K562 (cell line): ENCODE results near the gene NCOA1. TPM values are rescaled to one million over a fixed set of nuclear protein-coding genes. Genes with fewer than 3 reads are reported as not detected.

Experiments
- ATAC-seq: fragments of 200-7000 bp; cut with Tn5 transposase; 3 replicates; pipeline ENCODE4 v1.9.1; 2020; ENCODE audit warnings: moderate library complexity
- BruUV-seq: library from RNA; stranded (reverse); fragments of 400-500 nt; replicated peaks from 2 replicates; lab custom pipeline; 2021; lab: Mats Ljungman, UMichigan
- CTCF ChIA-PET: fragments of 300-600 bp; formaldehyde crosslinking; extraction: SDS; loops from one replicate; lab custom pipeline; 2021; ENCODE audit warnings: low intra/inter-chr PET ratio; lab: Yijun Ruan, JAX
- POLR2A ChIA-PET: fragments of 300-600, 350-650 bp; sonication (Branson Sonifier 250); formaldehyde crosslinking; extraction: SDS; loops from one replicate; lab custom pipeline; 2021; ENCODE audit warnings: antibody characterized with exemption, inconsistent platforms; lab: Yijun Ruan, JAX
- DNase-seq, 4 experiments: peaks; one replicate each; pipeline versions ENCODE4 v3.0.0 to v3.0.0-alpha.2; 2011 to 2018; ENCODE audit warnings: low spot score in 3 of 4, mixed read lengths in 3 of 4; ENCODE audit errors: extremely low read depth in 1 of 4
- FAIRE-seq: peaks from 2 replicates; lab custom pipeline; 2011; peaks lifted over from hg19 to GRCh38; lab: Jason Lieb, UNC
- H2AFZ ChIP-seq: 2 replicates; pipeline ENCODE4 v1.6.0; 2011; ENCODE audit warnings: low read depth, low read length, control low read depth, inconsistent platforms
- H3K27ac ChIP-seq: fragments of 200-600 bp; 3 replicates; pipeline ENCODE4 v1.8.0; 2011; ENCODE audit warnings: low read depth, mild to moderate bottlenecking, control low read depth, inconsistent platforms, low read length, moderate library complexity, mixed read lengths; ENCODE audit errors: extremely low read depth
- H3K27me3 ChIP-seq, 2 experiments: fragments of 300-600 bp in 1 of 2; 2 replicates in 1 of 2; 3 replicates in 1 of 2; pipeline versions ENCODE4 v1.6.0 to v1.8.0; 2011; ENCODE audit warnings: inconsistent platforms in 2 of 2, low read length in 2 of 2, mild to moderate bottlenecking in 1 of 2, mixed read lengths in 1 of 2, moderate library complexity in 1 of 2; ENCODE audit not compliant: control insufficient read depth in 2 of 2, insufficient read depth in 2 of 2
- H3K36me3 ChIP-seq: fragments of 300-600 bp; 3 replicates; pipeline ENCODE4 v1.8.0; 2011; ENCODE audit warnings: mild to moderate bottlenecking, low read length, inconsistent platforms; ENCODE audit not compliant: control insufficient read depth, insufficient read depth
- H3K4me1 ChIP-seq, 2 experiments: fragments of 200-600 bp in 1 of 2; replicated peaks in 1 of 2; 2 replicates in 1 of 2; 3 replicates in 1 of 2; pipeline versions ENCODE4 v1.5.1 to v1.8.0; 2011; ENCODE audit warnings: inconsistent platforms in 2 of 2, low read length in 2 of 2, mild to moderate bottlenecking in 1 of 2, mixed read lengths in 1 of 2, moderate library complexity in 1 of 2; ENCODE audit not compliant: control insufficient read depth in 2 of 2, insufficient read depth in 2 of 2
- H3K4me2 ChIP-seq: 2 replicates; pipeline ENCODE4 v1.6.1; 2011; ENCODE audit warnings: low read length, control low read depth, inconsistent platforms, mixed read lengths; ENCODE audit not compliant: insufficient read depth
- H3K4me3 ChIP-seq: fragments of 200-600 bp; sonication (generic), shearing (Covaris generic); 2 replicates; pipeline ENCODE4 v1.5.1; 2016; ENCODE audit warnings: control low read depth, inconsistent platforms
- H3K79me2 ChIP-seq: fragments of 200-600 bp; 3 replicates; pipeline ENCODE4 v1.8.0; 2011; ENCODE audit warnings: low read length, inconsistent platforms; ENCODE audit not compliant: control insufficient read depth, insufficient read depth
- H3K9ac ChIP-seq, 2 experiments: 2 replicates each; pipeline versions ENCODE4 v1.6.0 to v1.6.1; 2011; ENCODE audit warnings: low read depth in 2 of 2, low read length in 2 of 2, control low read depth in 1 of 2, inconsistent platforms in 1 of 2, mild to moderate bottlenecking in 1 of 2, mixed read lengths in 1 of 2; ENCODE audit not compliant: insufficient read depth in 1 of 2
- H3K9me1 ChIP-seq: one replicate; pipeline ENCODE4 v1.6.0; 2011; ENCODE audit warnings: inconsistent platforms, mild to moderate bottlenecking, low read length, moderate library complexity; ENCODE audit not compliant: control insufficient read depth, insufficient read depth
- H3K9me3 ChIP-seq: replicated peaks from 2 replicates; pipeline ENCODE4 v1.5.1; 2011; ENCODE audit warnings: low read depth, low read length, inconsistent platforms; ENCODE audit not compliant: control insufficient read depth, insufficient read depth
- H4K20me1 ChIP-seq: replicated peaks from 2 replicates; pipeline ENCODE4 v1.6.1; 2011; ENCODE audit warnings: low read length, inconsistent platforms, mixed read lengths; ENCODE audit not compliant: control insufficient read depth, insufficient read depth
- CTBP1 ChIP-seq: fragments of 450-650 bp; IDR thresholded peaks from 2 replicates; pipeline ENCODE4 v1.6.1; 2016; ENCODE audit warnings: borderline replicate concordance
- TSC22D4 ChIP-seq: fragments of 450-650 bp; IDR thresholded peaks from 2 replicates; pipeline ENCODE4 v1.6.1; 2016; ENCODE audit warnings: missing genetic modification characterization, missing biosample characterization, control low read depth
- WGBS: fragments of 100-300 bp; shearing (Covaris generic); methylation state at CpG from one replicate; pipeline ENCODE4 v1.1.6; 2016; ENCODE audit warnings: low coverage, mixed read lengths; ENCODE audit not compliant: insufficient coverage; ENCODE audit errors: missing lambda C conversion rate; 5-methylcytosine and 5-hydroxymethylcytosine counted together
- in situ Hi-C: fragments of 300-500 bp; cut with MboI; formaldehyde crosslinking; loops from 4 replicates; pipeline ENCODE4 v1.15.0; 2018; ENCODE audit warnings: inconsistent platforms, mixed read lengths
- intact Hi-C: fragments of 100-400 bp; cut with micrococcal nuclease; formaldehyde crosslinking; loops from 2 replicates; pipeline ENCODE4 v1.14.2; 2022
- polyA plus RNA-seq, 8 experiments: library from polyadenylated mRNA; depleted of rRNA in 4 of 8; stranded (reverse) in 5 of 8; unstranded in 3 of 8; fragments of >200 nt; fragmentation: Nextera tagmentation in 2 of 8; fragmentation: Illumina TruSeq in 1 of 8; extraction: Ambion mirVana in 2 of 8; extraction: Trizol in 1 of 8; gene quantifications; 2 replicates each; pipeline versions ENCODE4 v1.2.1 to v1.2.3, GENCODE V29; 2011 to 2014; ENCODE audit warnings: inconsistent platforms in 1 of 8, missing spikeins in 1 of 8
- total RNA-seq, 7 experiments: library from RNA; depleted of rRNA in 6 of 7; stranded (reverse); fragments of >200 nt in 6 of 7; fragmentation: Illumina TruSeq in 2 of 7; extraction: Trizol in 2 of 7; gene quantifications; 2 replicates each; pipeline versions ENCODE4 v1.2.1 to v1.2.3, GENCODE V29; 2011 to 2021; ENCODE audit warnings: low replicate concordance in 1 of 7

The NCOA1 gene
- total and polyA plus RNA-seq, 9 of the 15 experiments (the other 6 are each of a cell fraction or from before 2014, with no cell fraction given), result 4.9 to 25.7 (median 17.0) TPM

DNA sequence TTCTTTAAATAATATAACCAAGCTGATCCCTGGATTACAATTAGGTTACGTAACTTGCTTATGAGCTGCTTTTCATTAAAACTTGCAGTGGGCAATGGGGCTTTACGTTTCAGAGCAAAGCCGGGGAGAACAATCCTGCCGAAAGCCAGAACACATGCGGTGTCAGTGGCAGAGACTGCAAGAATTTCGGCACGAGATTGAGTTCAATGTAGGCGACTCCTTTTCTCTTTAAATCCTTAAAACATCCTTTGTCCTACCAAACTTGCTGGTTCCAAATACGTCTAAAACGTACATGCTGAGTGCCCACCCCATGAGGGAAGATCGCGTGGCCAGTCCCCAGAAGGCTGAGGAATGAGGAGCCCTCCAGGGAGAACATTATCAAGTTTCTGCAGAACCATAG lies 36.8 kb upstream of the NCOA1 start:
- Histone ChIP-seq H4K20me1 (no peaks in the 10 kb centered on the region), H3K36me3 (no peaks in the 10 kb centered on the region), H3K9me3 (peaks cover 8% of the 10 kb centered on the region), H3K27ac (no peak overlapping the region), H2AFZ (peak overlapping the region; percentile 37), H3K4me2 (no peak overlapping the region), H3K9ac (no peak overlapping the region), H3K4me3 (no peak overlapping the region), H3K27me3 (no peaks in the 10 kb centered on the region; a peak in 1 of 5 replicates), H3K4me1 (peaks cover 23 to 24% of the 10 kb centered on the region in 2 experiments), H3K79me2 (no peaks in the 10 kb centered on the region), H3K9me1 (no peaks in the 10 kb centered on the region)
- no TSS peak for BruUV-seq
- TF ChIP-seq TSC22D4 (tag) (no peak), CTBP1 (no peak)
- CTCF ChIA-PET, result no interaction called here
- ATAC-seq, result no peak
- POLR2A ChIA-PET, result no interaction called here
- WGBS, result 76% methylated on average over 12 of the region's 12 CpGs
- no peak for FAIRE-seq
- in situ Hi-C loops (no loop called here), intact Hi-C loops (no loop called here)
- DNase-seq, result no peak

DNA sequence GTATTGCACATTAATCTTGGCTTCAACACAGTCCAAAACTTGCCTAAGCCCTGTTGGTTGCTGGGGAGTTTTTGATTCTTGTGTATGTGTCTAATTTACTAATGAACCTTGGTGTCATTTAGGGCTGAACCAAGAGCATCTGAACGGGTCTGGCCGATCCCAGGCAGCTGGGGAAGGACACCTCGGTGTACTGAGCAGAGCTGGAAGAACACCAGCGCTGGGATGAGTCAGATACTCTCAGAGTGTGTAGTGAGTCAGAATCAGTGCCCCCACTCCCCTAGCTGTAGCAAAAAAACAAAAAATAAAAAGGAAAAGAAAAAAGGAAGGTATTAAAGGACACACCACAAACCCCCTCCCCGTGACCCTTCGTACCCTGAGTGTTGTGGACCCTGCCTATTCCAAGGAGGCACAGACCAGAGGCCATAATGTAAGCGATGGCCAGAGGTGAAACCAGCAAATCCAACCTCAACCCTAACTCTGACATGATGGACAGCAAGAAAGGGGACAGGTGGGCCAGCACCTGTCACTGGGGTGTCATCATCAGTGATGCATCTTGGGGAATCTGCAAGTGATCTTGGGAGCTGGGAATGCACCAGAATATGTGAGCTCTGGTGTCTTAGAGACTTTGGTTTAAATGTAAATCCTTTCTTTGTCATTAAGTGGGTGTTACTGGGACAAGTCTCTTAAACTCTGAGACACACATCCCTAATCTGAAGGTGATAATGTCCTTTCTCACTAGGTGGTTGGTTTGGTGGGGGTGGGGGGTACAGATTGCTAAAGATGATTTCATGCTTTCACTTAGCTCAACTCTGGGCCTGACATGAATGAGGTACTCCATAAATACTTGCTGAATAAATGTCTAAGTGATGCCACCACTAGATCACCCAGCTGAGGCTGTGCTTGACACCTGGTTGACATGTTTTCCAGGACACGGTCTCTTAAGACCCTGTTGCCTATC lies 34.2 kb upstream of the NCOA1 start:
- Histone ChIP-seq H4K20me1 (no peaks in the 10 kb centered on the region), H3K4me2 (peak overlapping the region; percentile 63), H3K9me3 (no peaks in the 10 kb centered on the region; the same call in 1 of the 2 replicates), H3K4me1 (peaks cover 23 to 41% of the 10 kb centered on the region in 2 experiments), H3K4me3 (no peak overlapping the region), H3K79me2 (no peaks in the 10 kb centered on the region), H3K27ac (peak overlapping the region; percentile 52), H2AFZ (peak overlapping the region; percentile 81), H3K9me1 (no peaks in the 10 kb centered on the region), H3K27me3 (no peaks in the 10 kb centered on the region; a peak in 1 of 5 replicates), H3K36me3 (no peaks in the 10 kb centered on the region), H3K9ac (peak overlapping the region; percentile 17 to 67; a peak in 2 of 4 replicates)
- DNase-seq (peak; percentile 76 to 85 (median 81)), FAIRE-seq (peak; percentile 92), ATAC-seq (peak; percentile 95)
- BruUV-seq, result no TSS peak
- WGBS, result 4% methylated on average over 8 of the region's 8 CpGs
- ChIA-PET POLR2A (interaction anchor here (0.7 to 1.6 kb wide), 4 partner anchors 10 to 62 kb away, joined by 3 to 5 read pairs (median 4); no protein-coding TSS in a partner anchor), CTCF (interaction anchor here (0.6 kb wide), 1 partner anchor 1967 kb away, joined by 5 read pairs; no protein-coding TSS in a partner anchor)
- in situ Hi-C loops (no loop called here), intact Hi-C loops (loop anchor here (2.0 to 5.0 kb wide), 2 partner anchors 14 to 35 kb away; partner anchors contain the start of gene NCOA1)
